Omental fat pad (tissue), 4 donors: ENCODE measurements around the gene CUL1. TPM values are rescaled to one million over a fixed set of nuclear protein-coding genes. Genes with fewer than 3 reads are reported as not detected.
A peak's percentile ranks its signal among the peaks of the same experiment; 100 is the strongest.
"Not testable (repeated sequence)": the region's sequence is repeated elsewhere in the genome, so short reads cannot be mapped to it uniquely, and the experiment has no call there.

ENCODE experiments used
- ATAC-seq: fragments of 150-250 bp; one replicate; pipeline ENCODE4 v1.9.1; 2016; ENCODE audit warnings: mild to moderate bottlenecking, moderate library complexity; ENCODE audit not compliant: low FRiP score
- DNase-seq: peaks from one replicate; pipeline ENCODE4 v3.0.0-alpha.2; 2019; ENCODE audit warnings: low spot score
- CTCF ChIP-seq, 3 donors: fragments of 450-650 bp; IDR thresholded peaks; one replicate each; pipeline ENCODE4 v1.5.1; 2016 to 2017; ENCODE audit warnings: antibody characterized with exemption in 3 of 3, mild to moderate bottlenecking in 3 of 3, moderate library complexity in 2 of 3
- total RNA-seq, 4 donors: library from RNA; depleted of rRNA; stranded (reverse); fragments of >200 nt; gene quantifications; one replicate each; pipeline ENCODE4 v1.1.0, GENCODE V29; 2016

The CUL1 gene
- total RNA-seq, 4 donors from 2014 or later, result 47.0 to 74.5 (median 55.7) TPM

- ATAC-seq (no peak), DNase-seq (no peak)
- TF ChIP-seq CTCF (IDR thresholded peaks at IDR 0.05), result no peak
Observed at GRCh38 chr7:148708026-148708885, 9.6 kb downstream of the CUL1 start.

- no peak for ATAC-seq
- no peak for DNase-seq
- TF ChIP-seq CTCF (IDR thresholded peaks at IDR 0.05), result no peak
Observed at GRCh38 chr7:148709014-148709413, 10.3 kb downstream of the CUL1 start.

- not testable (repeated sequence) for ATAC-seq, DNase-seq
Observed at GRCh38 chr7:148710426-148710825, 11.7 kb downstream of the CUL1 start.

GRCh38 chr7:148711191-148712102, 12.7 kb downstream of the CUL1 start:
- DNase-seq, result no peak
- TF ChIP-seq CTCF (IDR thresholded peaks at IDR 0.05), result no peak
- ATAC-seq, result no peak

- DNase-seq (no peak), ATAC-seq (peak; percentile 57)
- TF ChIP-seq CTCF (IDR thresholded peaks at IDR 0.05), result no peak
Observed at GRCh38 chr7:148712678-148713329, 14.1 kb downstream of the CUL1 start.

GRCh38 chr7:148714498-148714897, 15.8 kb downstream of the CUL1 start:
- no peak for ATAC-seq
- TF ChIP-seq CTCF (IDR thresholded peaks at IDR 0.05), result no peak
- no peak for DNase-seq

GRCh38 chr7:148715027-148715426, 16.3 kb downstream of the CUL1 start:
- TF ChIP-seq CTCF (IDR thresholded peaks at IDR 0.05), result no peak
- DNase-seq (no peak), ATAC-seq (no peak)
